Medulla oblongata (tissue), 1 donor: ENCODE measurements around the gene PLA2G4F.

Source experiments
- DNase-seq: peaks from one replicate; pipeline ENCODE4 v3.0.0-alpha.2; 2015; ENCODE audit errors: extremely low spot score

Gene PLA2G4F

DNA sequence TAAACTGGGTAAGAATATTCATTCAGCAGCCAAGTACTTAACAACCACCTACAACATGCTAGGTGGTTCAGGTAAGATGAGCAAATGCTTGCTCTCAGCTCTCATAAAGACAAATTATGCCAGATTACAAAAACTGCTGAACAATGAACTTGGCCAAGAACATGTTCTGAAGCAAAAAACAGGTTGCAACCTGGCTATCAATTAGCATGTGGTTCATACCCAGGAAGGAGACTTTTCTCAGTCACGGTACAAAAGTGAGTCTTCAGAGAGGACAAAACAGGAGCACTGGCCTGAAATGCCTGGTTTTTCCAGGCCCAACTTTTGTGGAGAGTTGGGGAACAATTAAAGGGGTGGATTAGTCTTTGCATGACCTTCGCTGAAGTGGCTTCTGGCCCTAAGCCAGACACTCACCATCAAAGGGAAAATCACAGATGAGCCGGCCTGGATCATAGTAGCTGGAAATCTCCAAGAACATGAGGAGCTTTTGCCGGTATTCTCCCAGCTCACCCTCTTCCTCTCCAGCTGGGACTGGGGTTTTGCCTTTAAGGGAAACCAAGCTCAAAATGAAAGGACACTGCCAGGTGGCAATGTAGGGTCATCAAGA, 7.6 kb upstream of the PLA2G4F start:
- DNase-seq: no peak

DNA sequence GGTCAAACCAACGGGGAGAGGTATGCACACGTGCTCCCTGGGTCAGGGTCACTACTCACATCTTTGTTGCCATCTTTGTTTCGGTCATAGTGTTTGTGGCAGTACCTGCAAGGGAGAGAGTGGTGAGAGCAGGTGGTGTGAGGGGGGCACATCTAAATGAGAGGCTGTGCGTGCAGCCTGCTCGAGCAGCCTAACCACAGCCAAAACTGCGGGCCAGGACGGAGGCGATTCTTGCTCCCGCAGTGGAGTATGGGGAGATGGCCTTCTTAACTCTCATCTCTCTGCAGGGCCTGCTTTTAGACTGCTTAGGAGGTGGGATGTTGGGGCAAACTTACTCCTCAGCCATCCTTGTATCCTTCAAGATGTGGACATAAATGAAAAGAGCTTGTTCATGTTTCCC, 6.9 kb upstream of the PLA2G4F start:
- no peak for DNase-seq

DNA sequence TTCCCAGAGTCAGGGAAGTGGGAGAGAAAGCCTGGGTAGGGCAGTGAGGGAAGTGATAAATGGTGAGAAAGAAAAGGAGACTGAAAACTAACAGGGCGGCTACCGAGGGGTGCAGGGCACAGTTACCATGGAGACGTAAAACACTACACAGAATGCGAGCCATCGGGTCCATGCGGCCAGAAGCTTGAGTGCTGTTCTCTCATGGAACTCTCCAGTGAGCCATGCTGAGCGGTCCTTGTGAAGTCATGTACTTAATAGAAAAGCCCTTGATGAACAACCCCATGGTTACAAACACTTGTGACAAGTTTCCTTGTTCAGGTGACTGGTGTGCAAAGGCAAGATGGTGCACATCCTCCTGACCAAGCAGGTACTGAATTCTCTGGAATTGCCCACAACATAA, 3.7 kb upstream of the PLA2G4F start:
- DNase-seq: no peak

DNA sequence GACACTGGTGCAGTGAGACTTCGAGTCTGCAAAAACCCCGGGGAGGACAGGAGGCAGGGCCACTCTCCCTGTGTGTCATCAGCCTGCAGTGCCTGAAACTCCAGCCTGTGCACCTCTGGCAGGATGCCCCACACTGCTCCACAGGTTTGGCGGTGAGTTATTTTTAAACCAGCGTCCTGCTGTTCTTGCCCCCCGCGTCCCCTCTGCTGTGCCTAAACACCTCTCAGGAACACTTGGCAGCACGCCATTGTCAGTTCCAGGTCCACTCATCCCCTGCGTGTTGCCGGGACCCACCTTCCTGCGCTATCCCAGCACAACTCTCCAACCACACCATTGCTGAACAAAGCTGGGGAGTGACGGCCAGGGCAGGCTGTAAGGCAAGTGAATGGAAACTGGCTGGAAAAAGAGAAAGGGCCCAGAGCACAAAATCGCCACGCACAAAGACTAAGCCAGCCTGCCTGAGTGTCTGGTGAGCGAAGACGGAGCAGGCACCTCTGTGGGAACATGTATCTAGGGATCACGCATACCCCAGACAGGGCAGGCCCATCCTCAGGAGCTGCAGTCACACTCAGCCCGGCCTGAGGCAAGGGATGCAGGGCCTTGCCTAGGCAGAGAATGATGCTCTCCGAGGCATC, 3.1 kb upstream of the PLA2G4F start:
- DNase-seq: no peak

DNA sequence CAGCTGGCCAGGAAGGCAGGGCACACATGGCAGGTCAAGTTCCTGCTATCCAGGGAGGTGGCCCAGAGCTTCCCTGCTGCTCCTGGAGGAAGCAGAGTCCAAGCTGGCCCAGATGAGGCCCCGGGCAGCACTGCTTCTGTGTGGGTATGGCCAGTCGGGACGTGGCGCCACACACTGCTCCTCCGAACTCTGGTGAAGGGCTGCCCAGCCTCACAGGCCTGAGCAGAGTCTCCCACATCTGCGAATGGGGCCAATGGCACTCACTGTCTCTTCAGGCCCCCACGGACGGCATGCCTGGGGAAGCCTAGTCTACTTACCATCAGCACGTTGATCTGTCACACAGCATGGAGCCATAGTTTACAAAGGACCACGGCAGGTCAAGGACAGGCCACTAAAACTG, 2.5 kb upstream of the PLA2G4F start:
- no peak for DNase-seq

DNA sequence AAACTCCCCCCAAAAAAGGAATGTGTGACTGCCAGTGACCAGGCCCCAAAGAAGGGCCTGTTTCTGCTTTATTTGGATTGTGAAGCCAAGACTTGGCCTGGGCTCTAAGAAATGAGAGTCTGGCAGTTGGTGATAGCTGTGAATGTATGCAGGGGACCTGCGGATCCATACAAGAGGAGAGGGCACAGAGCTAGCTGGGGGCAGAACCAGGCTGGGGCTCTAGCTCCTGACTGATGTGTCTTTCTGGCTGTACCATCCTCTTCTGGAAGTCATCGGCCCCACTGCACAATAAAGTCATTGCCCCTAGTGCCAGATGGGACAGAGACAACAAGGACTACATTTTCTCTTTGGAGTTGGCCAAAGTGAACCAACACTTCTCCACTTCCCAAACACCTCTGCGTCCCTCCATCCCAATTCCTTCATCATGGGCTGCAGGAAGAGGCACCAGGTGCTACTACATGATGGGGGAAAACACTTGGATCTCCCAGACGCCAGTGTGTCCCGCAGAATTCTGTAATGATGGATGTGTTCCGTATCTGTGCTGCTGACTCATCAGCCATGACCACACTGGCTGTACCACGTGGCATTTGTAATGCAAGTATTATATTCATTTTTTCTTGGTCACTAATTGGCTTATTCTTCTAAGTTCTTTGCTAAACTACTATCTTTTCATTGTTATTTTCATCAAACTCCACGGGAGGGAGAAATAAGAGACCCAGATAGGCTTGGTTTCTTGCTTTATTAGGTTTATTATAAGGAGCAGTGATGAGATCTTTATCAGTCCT, 1.7 kb upstream of the PLA2G4F start:
- DNase-seq: no peak

DNA sequence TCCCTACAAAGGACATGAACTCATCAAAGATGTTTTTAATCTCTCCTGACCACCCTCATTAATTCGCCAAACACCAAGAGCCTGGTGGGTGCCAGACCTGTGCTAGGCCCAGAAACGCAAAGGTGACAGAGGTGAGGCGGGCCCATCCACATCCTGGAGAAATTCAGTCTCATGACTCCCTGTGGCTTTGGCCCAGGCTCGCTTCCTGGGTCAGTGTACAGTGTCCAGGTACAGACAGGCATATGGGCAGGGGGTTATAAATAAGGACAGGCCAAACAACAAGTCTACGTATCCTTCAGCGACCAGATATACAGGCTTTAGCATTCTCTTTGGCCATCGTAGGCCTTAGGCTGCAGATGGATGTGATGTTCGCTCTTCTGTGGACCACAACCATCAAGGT, 945 bp upstream of the PLA2G4F start:
- DNase-seq: no peak

DNA sequence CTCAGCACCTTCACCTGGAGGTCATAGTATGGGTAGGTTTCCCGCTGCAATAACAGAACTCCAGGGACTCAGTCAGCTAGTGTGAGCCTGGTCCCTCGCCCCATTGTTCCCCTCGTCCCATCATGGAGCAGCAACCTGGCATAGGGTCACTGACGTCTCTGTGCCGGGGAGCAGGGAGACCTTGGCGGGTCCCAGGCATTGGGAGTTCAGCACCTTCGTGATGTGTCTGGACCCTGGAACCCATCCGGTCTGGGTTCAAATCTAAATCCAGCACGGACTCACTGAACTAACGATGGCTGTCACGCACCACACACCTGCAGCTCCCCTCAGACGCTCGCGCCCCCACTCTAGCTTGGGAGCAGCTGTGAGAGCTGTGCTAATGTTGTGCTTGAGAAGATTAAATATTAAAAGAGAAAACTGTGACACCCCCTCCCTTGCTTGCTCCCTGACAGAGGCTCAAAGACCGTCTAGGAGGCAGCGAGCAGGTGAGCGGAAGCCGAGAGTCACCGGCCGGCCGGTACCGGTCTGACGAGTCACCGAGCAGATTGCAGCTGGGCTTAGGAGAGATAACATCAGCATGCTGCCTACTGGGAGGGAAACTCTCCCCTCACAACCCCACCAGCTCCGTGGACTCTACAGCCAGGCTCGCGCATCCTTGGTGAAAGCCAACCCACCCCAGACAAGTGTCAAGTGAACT, 742 bp downstream of the PLA2G4F start:
- no peak for DNase-seq

DNA sequence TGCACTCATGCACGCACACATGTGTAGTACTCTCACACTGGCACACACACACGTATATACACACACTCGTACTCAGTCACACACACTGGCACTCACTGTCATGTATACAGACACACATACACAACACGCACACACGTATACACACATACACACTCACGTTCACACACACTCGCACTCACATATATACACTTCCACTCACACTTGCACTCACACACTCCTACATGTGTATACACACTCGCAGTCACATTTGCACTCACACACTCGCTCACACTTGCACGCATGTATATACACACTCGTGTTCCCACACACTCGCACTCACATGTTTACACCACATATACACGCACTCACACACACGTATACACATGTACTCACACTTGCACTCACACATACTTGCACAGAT, 1.5 kb downstream of the PLA2G4F start:
- DNase-seq: no peak

DNA sequence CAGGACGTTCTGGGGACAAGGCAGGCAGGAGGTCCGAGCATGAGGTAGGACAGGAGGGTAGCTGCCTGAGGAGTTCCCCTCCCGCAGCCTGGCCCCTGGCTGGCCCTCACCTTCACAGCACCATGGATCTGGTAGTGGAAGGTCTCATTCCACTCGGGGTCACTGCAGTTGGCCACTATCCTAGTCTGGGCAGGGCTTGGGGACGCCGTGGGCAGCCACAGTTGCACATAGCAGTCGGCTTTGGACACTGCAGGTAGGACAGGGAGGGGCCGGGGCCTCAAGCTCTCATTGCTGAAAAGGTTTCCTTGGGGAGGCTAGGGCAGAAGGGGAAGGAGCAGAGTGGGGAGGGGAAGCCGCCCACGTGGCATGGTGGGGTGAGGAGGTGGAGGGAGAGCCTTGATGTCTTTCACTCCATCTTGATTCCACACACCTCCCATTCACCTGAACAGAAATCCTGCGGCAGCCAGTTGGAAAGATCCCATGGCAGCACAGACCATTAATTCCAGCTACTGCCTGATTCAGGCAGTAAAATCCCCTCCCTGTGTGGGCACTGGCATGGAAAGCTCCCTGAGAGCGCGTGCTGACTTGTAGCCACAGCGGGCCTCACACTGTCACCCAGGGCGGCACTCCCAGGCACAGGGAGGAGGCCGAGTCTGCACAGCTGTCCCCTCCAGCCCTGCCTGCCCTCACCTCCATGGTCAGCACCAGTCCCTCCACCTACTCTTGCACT, 2.1 kb downstream of the PLA2G4F start:
- no peak for DNase-seq

DNA sequence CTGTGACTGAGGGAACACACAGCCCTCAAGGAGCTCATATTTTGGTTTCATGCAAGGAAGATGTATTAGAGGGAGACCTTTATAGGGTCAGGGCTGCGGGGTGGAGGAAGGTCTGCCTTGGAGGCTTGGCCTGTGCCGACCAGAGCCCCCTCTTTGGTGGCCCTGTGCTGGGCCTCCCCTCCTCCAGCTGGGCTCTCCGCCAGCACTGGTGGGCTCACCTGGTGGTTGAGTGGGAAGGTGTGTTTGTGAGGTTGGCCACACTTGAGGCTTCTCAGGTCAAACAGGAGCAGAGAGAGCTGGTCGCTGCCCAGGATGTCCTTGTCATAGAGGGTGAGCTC, 2.6 kb downstream of the PLA2G4F start:
- DNase-seq: no peak

DNA sequence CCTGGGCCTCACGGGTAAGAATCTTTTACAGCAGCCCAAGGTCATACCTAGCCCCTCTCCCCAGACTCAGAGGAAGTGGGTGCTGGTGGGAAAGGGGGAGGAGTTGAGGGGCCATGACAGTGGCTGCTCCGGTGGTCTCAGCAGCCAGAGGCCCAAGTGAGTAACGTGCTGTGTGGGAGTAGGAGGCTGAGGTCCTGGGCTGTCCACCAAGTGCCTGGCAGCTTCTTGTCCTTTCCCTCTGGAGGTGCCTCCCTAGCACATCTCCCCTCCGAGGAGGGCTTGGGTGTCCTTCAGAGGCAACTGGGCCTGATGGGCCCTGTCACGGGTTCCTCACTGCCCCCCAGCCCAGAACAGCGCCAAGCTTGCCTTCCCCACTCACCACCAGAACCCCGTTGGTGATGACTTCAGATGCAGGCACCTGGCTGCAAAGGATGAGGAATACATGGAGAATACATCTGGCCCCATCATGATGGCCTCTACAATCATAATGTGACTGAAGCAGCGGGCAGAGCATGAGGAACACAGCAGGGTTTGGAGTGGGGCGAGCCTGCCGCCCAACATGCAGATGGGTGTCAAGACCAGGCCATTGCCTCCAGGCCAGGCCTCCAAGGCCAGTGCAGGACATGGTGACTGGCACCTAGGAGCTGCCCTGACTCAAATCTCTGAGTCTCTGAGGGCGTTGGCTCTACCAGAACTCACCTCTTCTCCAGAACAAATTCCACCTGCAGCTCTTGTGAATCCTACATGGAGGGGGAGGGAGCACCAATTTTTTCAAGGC, 3.3 kb downstream of the PLA2G4F start:
- no peak for DNase-seq

DNA sequence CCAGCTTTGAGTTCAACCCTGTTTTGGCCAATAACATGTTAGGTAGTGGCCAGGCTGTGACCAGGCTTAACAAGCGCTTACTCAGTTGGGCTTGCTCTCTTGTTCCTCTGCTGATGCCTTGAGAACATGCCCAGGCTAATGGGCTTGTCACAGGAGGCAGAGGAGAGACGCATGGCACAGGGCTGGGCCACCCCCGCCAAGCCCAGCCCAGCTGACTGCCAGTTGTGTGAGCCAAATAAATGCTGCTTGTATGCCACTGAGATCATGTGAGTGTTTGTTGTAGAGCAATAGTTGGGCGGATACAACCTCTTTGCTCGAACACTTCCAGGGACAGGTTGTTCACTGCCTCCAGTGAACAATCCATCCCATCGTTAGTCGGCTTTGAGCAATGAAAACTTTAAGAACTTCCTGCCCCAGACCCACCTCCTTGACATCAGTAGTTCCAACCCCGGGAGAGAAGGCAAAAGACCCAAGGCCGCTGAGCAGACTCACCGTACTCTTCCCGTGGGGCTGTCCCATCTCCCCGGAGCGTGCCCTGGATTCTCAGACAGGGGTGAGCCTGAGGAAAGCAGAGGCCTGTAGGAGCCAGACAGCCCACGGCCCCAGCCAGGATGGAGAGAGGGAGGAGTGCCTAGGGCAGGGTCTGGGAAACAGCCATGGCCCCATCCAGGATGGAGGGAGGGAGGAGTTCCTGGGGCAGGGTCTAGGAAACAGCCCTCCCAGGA, 4.1 kb downstream of the PLA2G4F start:
- DNase-seq: peak; percentile 49

DNA sequence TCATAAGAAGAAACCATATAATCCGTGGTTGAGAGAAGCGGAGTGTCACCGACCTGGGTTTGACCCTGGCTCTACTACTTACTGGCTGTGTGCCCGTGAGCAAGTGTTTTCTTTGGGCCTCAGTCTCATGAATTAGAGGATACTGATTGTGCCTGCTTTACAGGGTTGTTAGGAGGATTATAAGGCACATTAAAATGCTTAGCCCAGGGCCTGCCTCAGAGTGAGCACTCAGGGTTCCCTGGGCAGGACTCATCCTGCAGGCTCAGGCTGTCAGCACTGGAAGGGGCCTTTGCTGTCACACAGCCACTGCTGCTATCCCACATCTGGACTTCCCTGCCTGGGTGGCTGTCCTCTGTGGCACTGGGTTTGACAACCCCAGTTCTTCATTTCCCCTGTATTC, 4.7 kb downstream of the PLA2G4F start:
- DNase-seq: no peak

DNA sequence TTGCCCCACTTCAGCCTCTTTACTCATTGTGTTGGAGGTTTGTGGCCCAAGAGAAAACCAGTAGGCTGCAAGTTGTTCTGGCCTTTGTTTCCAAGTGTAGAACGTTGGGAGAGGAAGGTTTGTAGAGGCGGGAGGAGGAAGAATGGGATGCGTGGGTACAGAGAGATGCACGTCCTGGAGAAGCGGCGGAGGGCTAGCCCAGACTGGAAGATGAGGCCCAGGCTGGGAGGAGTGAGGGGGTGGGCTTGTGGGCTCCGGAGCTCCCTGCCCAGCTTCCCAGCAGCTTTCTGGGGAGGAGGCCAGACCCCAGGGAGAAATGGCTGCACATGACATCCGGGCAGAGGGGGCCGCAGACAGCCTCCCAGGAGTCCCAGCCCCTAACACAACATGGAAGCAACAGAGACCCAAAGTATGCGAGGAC, 5.3 kb downstream of the PLA2G4F start:
- DNase-seq: no peak

DNA sequence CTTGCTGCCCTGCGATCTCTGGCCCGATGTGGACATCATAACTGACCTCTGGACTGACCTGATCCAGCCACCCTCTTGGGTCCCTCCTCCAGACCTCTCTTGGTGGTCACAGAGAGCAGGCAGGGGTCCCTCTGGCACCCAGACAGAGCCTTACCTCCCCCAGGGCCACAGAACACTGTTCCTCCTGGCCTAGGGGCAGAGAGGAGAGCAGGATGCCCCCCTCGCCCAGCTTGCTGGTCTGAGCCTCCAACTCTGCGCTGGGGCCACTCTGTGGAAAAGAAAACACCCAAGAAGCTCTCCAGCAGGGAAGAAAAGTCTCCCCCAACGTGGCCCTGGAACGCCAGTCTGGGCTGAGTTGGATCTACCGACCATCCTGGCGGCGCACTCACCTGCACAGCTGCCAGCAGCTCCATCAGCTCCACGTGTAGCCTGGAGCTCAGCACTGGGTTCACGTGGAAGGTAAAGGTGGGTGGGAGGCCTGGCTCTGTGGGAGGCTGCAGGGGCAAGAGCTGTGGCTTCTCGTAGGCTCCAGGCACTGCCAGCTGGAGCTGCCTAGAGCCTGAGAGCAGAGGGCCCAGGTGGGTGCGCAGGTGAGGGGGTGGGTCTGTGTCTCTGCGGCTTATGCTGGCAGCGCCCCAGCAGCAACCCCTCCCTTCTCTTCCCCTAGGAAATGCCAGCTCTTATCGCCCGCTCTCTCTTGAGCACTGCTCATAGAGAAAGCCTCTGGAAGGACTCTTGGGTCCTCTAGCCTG, 6.0 kb downstream of the PLA2G4F start:
- DNase-seq: no peak

DNA sequence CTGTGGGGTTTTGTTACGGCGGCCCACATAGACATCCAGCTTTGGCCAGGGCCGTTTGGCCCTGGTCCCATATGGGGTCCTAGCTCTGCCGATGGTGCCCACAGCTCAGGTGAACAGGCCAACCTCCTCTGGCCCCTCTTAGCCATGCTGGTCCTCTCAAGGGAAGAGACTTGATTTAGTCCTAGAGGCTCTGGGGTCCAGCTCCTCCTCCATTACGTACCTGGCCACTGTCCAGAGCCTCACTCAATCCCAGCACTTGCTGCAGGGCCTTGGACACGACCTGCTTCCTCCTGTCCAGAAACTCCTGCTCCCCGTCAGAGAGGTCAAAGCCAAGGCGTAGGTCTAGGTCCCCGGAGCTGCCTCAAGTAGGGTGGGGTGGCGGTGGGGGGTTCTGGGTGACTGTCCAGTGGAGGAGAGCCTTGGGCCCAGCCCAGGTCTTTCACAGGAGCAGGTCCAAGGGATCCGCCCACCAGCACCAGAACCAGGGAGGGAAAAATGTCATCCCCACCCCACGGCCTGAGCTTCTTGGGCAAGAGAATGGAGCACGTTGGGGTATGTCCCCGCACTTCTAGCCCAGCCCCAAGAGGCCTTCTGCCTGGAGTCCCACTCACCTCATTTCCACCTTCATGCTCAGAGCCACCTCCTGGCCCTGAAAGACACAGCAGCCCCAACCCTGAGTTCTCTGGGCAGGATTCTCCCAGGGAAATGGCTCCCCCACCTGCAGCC, 6.8 kb downstream of the PLA2G4F start:
- no peak for DNase-seq

DNA sequence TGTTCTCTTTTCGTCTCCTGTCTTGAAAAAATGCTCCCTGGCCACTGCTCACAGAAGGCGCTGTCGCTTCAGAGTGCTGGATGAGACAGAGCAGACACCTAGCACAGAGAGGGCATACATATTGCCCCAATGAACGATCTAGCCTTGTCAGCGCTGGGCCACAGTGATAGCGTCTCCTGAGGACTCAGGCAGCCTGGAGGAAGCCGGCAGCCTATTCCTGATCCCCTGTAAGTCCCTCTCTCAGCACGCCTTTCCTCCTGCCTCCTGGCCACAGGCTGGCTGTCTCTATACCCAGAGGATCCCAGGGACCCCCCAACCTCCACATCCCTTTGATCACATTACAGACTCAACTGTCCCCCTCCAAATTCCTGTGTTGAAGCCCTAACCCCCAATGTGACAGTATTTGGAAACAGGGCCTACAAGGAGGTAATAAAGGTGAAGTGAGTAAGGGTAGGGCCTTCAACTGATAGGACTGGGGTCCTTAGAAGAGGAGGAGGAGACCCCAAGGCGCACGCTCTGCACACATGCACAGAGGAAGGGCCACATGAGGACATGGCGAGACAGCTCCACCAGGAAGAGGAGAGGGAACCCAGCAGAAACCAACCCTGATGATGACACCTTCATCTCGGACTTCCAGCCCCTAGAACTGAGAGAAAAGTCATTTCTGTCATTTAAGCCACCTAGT, 7.5 kb downstream of the PLA2G4F start:
- DNase-seq: no peak

DNA sequence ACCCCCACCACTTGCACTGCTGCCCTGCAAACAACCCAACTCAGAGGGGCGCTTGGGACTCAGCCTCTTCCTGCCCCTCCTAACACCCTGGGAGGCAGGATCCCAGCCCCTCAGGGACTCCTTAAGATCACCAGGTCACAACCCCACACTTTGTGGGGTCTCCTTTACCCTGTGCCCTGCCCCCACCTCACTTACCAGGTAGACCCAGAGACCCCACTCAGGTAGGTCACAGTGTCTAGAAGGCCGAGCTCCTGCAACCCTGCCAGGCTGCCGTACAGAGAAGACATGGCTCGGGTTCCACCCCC, 9.1 kb downstream of the PLA2G4F start:
- no peak for DNase-seq
